GM19351 (cell line): ENCODE data around the gene S1PR3.

Experiments
- ATAC-seq: cut with Tn5 transposase; IDR thresholded peaks from one replicate; pipeline ENCODE4 v1.9.1; 2021; ENCODE audit warnings: mild to moderate bottlenecking, moderate library complexity; ENCODE audit not compliant: unreplicated experiment

S1PR3 gene

DNA sequence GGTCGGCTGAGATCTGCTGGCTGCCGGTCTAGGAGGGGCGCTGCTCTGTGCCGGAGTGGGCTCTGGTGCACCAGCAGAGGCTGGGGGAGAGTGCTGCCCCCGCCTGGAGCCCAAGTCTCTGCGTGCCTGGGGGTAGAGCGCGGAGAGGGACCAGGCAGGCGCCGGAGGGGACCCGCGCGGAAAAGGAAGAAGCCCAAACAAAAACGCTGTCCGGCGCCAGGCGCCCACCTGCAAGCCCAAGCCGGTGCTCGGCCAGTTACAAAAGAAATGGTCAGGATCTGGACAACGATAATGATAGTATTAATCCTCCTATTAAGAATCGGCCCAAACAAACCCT lies 571 bp upstream of the S1PR3 start:
- no peak for ATAC-seq

DNA sequence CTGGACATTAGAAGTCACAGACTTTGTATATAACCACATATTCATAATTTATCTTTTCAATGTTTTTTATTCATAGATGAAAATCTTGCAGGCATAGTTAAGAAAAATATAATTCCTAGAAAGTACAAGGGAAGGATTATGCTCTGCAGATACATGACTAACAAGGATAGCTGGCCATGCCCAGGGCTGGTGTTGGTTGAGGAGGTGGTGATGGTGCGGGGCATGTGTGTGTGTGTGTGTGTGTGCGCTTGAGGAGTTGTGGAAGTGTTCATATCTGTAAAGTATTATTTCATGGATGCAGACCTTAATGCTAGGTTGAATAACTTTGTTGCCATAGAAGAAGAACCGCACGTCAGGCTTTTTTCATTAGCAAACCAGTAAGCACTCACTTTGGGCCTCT lies 1.3 kb downstream of the S1PR3 start:
- ATAC-seq, result no peak

GRCh38 chr9:88993327-88993726 lies 2.1 kb downstream of the S1PR3 start:
- ATAC-seq, result no peak

- ATAC-seq, result no peak
Observed at GRCh38 chr9:88993871-88994460, 2.7 kb downstream of the S1PR3 start.

DNA sequence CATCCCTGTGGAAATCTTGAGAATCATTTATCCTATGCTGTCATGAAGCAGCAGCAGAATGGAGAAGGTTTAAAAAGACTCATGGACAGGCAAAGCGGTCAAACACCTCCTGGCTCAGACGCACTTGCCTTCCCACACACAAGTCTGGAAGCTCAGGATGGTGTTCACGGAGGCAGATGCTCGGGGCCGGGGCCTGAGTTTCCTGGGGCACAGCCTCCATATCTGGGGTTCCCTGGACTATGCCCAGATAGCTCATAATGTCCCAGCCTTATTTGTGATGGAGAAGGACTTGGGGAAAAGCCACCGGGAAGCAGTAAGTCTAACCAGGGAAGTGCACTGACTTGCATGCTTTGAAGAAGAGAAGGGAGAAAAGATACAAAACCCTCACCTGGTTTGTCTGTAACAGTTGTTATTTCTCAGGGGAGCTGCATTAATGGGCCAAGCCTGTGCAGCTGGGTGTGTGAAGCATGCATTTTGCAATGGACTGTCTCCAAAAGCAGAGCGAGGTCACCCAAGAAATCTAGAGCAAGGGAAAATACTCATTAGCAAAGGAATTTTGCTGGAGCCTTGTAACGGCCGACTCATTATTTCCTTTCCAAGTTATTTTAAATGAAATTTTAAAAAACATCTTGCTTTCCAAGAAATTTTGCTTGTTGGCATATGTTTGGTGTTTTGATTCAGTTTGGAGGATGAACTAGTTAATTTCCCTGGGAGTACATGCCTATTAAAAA lies 3.4 kb downstream of the S1PR3 start:
- ATAC-seq, result no peak

DNA sequence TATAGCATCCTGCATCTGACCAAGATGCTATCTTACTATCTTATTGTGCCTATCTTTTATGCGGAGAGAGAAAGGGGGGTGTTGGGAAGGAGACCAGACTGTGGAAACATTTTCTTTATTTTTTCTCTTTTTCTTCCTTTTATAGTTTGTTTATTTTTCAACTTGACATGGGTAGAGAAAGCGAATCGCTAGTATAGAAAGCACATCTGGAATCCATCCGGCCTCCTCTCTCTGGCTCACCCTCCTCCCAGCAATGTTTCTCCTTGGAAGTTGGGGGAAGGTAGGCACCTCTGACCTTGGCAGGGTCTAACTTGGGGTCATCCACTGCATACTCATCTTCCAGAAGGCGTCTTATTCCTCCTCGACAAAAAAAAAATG lies 3.9 kb downstream of the S1PR3 start:
- ATAC-seq, result no peak

DNA sequence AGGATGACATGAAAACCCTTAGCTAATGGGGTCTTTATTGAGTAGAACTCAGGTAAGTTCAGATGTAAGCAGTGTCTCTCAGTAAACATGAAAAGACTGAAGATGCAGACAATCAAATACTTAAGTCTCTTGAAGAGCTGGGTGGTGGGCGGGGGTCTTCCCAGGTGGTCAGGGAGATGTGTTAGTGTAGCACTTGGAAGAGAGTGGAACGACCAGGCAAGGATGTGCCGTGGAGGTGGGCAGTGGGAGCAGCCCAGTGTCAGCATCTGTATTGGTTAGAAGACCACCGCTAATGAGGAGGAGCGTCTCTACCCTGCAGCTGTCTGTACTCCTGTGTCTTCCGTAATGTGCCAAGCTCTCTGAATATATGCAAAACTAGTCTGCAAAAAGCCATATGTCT lies 4.4 kb downstream of the S1PR3 start:
- ATAC-seq, result no peak

GRCh38 chr9:88996046-88996920 lies 5.0 kb downstream of the S1PR3 start:
- ATAC-seq, result no peak

- no peak for ATAC-seq
Observed at GRCh38 chr9:88996921-88997235, 5.6 kb downstream of the S1PR3 start.

DNA sequence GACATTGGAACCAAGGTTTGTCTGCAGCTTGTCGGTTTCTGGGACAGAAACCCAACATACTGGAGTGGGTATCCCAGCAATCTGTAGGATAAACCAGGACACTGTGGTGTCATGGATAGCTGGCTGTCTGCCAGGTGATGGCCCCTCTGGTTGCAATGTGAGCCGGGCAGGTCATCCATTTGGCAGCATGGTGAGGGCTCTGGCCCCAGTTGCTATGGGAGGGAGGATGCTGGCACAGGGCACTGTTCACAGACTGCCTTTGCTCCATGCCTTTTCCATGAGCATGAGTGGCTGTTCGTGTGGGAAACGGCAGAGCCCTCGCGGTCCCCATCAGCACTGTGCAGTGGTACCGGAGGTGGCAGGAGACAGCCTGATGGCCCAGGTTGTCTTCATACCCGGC lies 6.4 kb downstream of the S1PR3 start:
- ATAC-seq, result no peak

DNA sequence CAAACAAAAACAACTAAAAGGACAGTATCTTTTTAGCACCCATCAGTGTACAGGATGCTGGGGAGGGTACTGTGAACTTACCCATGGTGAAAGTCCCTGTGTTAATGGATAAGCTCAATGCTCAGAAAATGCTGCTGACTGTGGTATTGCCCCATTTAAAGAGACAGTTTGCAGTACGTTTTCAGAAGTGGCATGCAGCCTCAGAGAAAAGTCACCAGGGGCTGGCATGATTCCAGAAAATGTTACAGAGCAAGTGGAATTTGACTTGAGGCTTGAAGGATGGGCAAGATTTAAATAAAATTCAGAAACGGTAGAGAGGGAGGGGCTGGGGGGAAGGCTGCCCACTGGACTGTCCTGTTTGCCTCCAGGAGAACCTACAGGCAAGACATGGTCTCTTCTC lies 7.2 kb downstream of the S1PR3 start:
- ATAC-seq, result no peak

DNA sequence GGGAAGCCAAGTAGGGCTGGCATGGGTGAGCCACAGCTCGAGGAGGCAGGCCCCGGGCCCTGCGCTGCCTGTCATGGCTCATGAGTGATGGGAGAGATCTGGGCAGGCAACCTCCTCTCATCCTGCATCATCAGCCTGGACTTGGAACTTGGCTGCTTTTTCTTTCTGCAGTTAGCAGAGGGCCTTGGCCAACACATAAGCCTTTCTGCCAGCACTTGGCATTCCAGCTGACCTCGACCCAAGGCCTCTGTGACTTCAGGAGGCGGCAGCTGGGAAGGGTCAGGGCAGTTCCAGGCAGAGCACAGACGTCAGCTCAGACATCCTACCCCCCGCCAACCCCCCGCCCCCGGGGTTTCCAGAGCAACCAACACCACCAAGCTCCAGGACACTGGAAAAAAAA lies 7.6 kb downstream of the S1PR3 start:
- ATAC-seq, result no peak

GRCh38 chr9:89000371-89000781 lies 9.1 kb downstream of the S1PR3 start:
- ATAC-seq, result no peak

DNA sequence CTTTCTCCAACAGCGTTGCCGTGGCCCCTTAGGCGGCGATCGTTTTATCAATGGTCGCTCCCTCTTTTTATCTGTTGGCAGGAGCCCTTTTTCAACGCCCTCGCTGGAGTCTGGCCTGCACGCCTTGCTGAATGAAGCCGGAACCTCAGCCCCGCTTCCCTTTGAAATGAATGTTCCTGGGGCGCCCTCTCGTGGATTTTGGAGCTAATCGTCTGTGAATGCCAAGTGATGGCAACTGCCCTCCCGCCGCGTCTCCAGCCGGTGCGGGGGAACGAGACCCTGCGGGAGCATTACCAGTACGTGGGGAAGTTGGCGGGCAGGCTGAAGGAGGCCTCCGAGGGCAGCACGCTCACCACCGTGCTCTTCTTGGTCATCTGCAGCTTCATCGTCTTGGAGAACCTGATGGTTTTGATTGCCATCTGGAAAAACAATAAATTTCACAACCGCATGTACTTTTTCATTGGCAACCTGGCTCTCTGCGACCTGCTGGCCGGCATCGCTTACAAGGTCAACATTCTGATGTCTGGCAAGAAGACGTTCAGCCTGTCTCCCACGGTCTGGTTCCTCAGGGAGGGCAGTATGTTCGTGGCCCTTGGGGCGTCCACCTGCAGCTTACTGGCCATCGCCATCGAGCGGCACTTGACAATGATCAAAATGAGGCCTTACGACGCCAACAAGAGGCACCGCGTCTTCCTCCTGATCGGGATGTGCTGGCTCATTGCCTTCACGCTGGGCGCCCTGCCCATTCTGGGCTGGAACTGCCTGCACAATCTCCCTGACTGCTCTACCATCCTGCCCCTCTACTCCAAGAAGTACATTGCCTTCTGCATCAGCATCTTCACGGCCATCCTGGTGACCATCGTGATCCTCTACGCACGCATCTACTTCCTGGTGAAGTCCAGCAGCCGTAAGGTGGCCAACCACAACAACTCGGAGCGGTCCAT lies 10.0 kb downstream of the S1PR3 start:
- peak; percentile 91 for ATAC-seq

DNA sequence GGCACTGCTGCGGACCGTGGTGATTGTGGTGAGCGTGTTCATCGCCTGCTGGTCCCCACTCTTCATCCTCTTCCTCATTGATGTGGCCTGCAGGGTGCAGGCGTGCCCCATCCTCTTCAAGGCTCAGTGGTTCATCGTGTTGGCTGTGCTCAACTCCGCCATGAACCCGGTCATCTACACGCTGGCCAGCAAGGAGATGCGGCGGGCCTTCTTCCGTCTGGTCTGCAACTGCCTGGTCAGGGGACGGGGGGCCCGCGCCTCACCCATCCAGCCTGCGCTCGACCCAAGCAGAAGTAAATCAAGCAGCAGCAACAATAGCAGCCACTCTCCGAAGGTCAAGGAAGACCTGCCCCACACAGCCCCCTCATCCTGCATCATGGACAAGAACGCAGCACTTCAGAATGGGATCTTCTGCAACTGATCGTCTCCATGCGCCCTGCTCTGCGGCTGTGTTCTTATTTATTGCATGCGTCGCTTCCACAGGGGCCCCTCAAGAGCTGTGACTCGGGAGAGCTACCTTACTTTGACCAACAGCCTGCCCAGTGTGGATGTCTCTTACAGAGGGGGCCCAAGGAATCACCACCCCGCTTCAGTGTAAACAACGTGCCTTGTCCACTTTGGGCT lies 10.8 kb downstream of the S1PR3 start:
- ATAC-seq, result no peak

- ATAC-seq, result no peak
Observed at GRCh38 chr9:89002987-89003386, 11.7 kb downstream of the S1PR3 start.

DNA sequence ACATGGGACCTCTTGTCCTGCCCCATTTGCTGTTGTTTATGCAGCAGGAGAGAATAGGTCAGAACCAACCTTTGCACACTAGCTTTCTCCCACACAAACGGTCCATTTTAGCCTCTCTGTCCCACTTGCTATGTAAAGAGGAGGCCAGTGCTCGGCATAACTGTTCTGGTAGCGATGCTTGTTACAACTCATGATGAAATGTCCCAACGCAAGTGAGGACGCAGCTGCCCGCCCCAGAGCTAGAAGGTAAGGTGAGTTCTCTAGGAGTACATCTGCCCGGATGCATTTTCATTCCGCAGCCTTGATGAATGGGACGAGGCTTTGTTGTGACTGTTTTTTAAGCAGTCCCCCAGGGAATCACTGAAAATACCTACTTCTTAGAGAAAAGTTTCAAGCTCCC lies 14.1 kb downstream of the S1PR3 start:
- no peak for ATAC-seq

DNA sequence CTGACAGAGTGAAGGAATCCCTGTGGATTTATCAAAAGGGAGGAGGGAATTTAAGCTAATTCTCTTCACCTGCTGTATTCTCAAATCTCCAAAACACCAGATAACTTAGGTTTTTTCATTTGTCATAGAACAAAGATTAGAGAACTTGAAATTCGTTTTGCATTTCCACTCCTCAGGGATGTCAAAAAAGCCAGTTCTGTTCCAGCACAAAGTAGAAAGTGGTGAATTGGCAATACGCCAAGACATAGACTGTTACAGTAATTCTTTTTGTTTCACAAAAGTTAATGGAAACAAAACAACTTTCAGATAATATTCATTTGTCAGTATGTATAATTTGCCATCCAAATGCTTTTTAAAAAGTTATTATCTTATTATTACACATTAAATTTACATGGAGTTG lies 15.0 kb downstream of the S1PR3 start:
- no peak for ATAC-seq

GRCh38 chr9:89006996-89007967 lies 16.0 kb downstream of the S1PR3 start:
- ATAC-seq, result no peak
